NT2/D1 (cell line): ENCODE results near the gene PGM1.

Source experiments
- YY1 ChIP-seq: IDR thresholded peaks from 2 replicates; pipeline ENCODE4 v1.6.1; 2011; ENCODE audit not compliant: insufficient read length, insufficient read depth
- ZNF274 ChIP-seq: IDR thresholded peaks from 2 replicates; pipeline ENCODE4 v1.6.1; 2011; ENCODE audit warnings: mild to moderate bottlenecking, low read depth, low read length

DNA sequence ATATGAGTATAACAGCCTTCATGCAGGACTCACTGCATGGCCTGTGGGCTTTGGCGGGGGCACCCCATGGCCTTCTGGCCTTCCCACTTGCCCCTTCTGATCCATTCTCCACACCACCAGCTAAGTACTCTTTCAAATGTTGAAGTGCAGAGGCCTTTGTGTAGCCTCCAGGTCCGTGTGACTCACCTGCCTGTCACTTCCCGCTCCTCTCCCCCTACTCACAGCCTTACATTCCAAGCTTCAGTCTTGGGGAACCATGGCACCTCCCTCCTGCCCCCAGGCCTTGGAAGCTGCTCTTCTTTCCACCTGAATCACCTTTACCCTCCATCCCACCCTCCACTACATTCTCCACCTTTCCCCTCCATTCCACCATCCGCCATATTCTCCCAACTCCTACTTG lies 69.6 kb downstream of the PGM1 start:
- TF ChIP-seq YY1 (peak; percentile 30), ZNF274 (no peak)
